Activated CD8-positive, alpha-beta T cell treated with anti-CD3 and anti-CD28 coated beads for 36 hours (primary cell): Measurements from ENCODE around the gene NEURL3. TPM values are rescaled to one million over a fixed set of nuclear protein-coding genes. Genes with fewer than 3 reads are reported as not detected.

Experiments
- ATAC-seq: fragments of 200-7000 bp; cut with Tn5 transposase; one replicate; pipeline ENCODE4 v1.10.0; 2021; ENCODE audit warnings: mild to moderate bottlenecking, moderate library complexity
- CTCF ChIA-PET: fragments of 350-600 bp; sonication (Branson Sonifier 250); formaldehyde crosslinking; loops from one replicate; lab custom pipeline; 2021; ENCODE audit warnings: antibody characterized with exemption; lab: Charles Lee
- POLR2A ChIA-PET: fragments of 350-600 bp; sonication (Branson Sonifier 250); formaldehyde crosslinking; loops from one replicate; lab custom pipeline; 2021; ENCODE audit warnings: antibody characterized with exemption; lab: Charles Lee
- DNase-seq: peaks from one replicate; pipeline ENCODE4 v3.0.0-alpha.2; 2020
- H3K27ac Mint-ChIP-seq: one replicate; pipeline ENCODE4 v1.8.0; 2021; ENCODE audit warnings: mild to moderate bottlenecking, mixed read lengths
- H3K27me3 Mint-ChIP-seq: one replicate; pipeline ENCODE4 v1.8.0; 2021; ENCODE audit warnings: mixed read lengths
- H3K36me3 Mint-ChIP-seq: one replicate; pipeline ENCODE4 v1.8.0; 2021; ENCODE audit warnings: low read depth, mixed read lengths
- H3K4me1 Mint-ChIP-seq: one replicate; pipeline ENCODE4 v1.8.0; 2021; ENCODE audit warnings: low read depth, mixed read lengths
- H3K4me3 Mint-ChIP-seq: one replicate; pipeline ENCODE4 v1.8.0; 2021; ENCODE audit warnings: mild to moderate bottlenecking, moderate library complexity, mixed read lengths
- H3K9me3 Mint-ChIP-seq: one replicate; pipeline ENCODE4 v1.8.0; 2021; ENCODE audit warnings: mixed read lengths
- CTCF ChIP-seq: fragments of 200-600 bp; IDR thresholded peaks from one replicate; pipeline ENCODE4 v1.8.0; 2022; ENCODE audit warnings: antibody characterized with exemption, mild to moderate bottlenecking
- intact Hi-C: fragments of 100-400 bp; cut with micrococcal nuclease; formaldehyde crosslinking; loops from one replicate; pipeline ENCODE4 v1.10.0; 2022
- total RNA-seq, 2 experiments: library from RNA; stranded (reverse); gene quantifications; one replicate each; pipeline ENCODE4 v1.2.3, GENCODE V29; 2021

NEURL3 gene
- total RNA-seq, 2 experiments from 2014 or later = 0.25 TPM; not detected in 1

- no peaks in the 10 kb centered on the region for H3K36me3 Mint-ChIP-seq
- H3K9me3 Mint-ChIP-seq = no peaks in the 10 kb centered on the region
- H3K4me1 Mint-ChIP-seq = peaks cover 9% of the 10 kb centered on the region
- intact Hi-C loops = loop anchor here (5.0 kb wide), 2 partner anchors 38 to 103 kb away; no protein-coding TSS in a partner anchor
- DNase-seq (no peak), ATAC-seq (no peak)
- POLR2A ChIA-PET = interaction anchor here (0.7 to 1.3 kb wide), 5 partner anchors 22 to 487 kb away, joined by 3 read pairs; no protein-coding TSS in a partner anchor
- CTCF ChIA-PET = interaction anchor here (0.7 to 11.2 kb wide), 25 partner anchors 14 to 393 kb away, joined by 3 to 133 read pairs (median 6); partner anchors contain the start of gene ITPRIPL1
- no peak overlapping the region for H3K4me3 Mint-ChIP-seq
- no peak overlapping the region for H3K27ac Mint-ChIP-seq
- TF ChIP-seq CTCF = no peak
- H3K27me3 Mint-ChIP-seq = peaks cover 16% of the 10 kb centered on the region
Measured at GRCh38 chr2:96509847-96510230, 4.7 kb upstream of the NEURL3 start.

GRCh38 chr2:96509114-96509846 is 4.1 kb upstream of the NEURL3 start:
- Mint-ChIP-seq H3K36me3 (no peaks in the 10 kb centered on the region), H3K27ac (no peak overlapping the region), H3K4me3 (no peak overlapping the region), H3K4me1 (peaks cover 9% of the 10 kb centered on the region), H3K27me3 (peaks cover 16% of the 10 kb centered on the region), H3K9me3 (no peaks in the 10 kb centered on the region)
- ATAC-seq = peak; percentile 57
- ChIA-PET CTCF (interaction anchor here (0.6 to 11.2 kb wide), 38 partner anchors 12 to 392 kb away, joined by 3 to 133 read pairs (median 4); partner anchors contain the start of gene ITPRIPL1), POLR2A (interaction anchor here (0.6 to 1.3 kb wide), 8 partner anchors 10 to 487 kb away, joined by 3 read pairs; no protein-coding TSS in a partner anchor)
- intact Hi-C loops = loop anchor here (5.0 kb wide), 2 partner anchors 37 to 102 kb away; no protein-coding TSS in a partner anchor
- peak; percentile 94 for TF ChIP-seq CTCF
- peak; percentile 80 for DNase-seq

GRCh38 chr2:96508521-96509113 is 3.5 kb upstream of the NEURL3 start:
- Mint-ChIP-seq H3K4me1 (peaks cover 9% of the 10 kb centered on the region), H3K36me3 (no peaks in the 10 kb centered on the region), H3K9me3 (no peaks in the 10 kb centered on the region), H3K27ac (no peak overlapping the region), H3K27me3 (peaks cover 16% of the 10 kb centered on the region), H3K4me3 (no peak overlapping the region)
- DNase-seq (no peak), ATAC-seq (no peak)
- ChIA-PET POLR2A (interaction anchor here (0.6 to 1.7 kb wide), 5 partner anchors 10 to 361 kb away, joined by 3 to 5 read pairs (median 3); no protein-coding TSS in a partner anchor), CTCF (interaction anchor here (0.6 to 11.2 kb wide), 33 partner anchors 11 to 392 kb away, joined by 3 to 133 read pairs (median 4); no protein-coding TSS in a partner anchor)
- TF ChIP-seq CTCF = no peak
- intact Hi-C loops = loop anchor here (5.0 kb wide), 2 partner anchors 36 to 101 kb away; no protein-coding TSS in a partner anchor

GRCh38 chr2:96507957-96508520 is 2.9 kb upstream of the NEURL3 start:
- CTCF ChIA-PET = interaction anchor here (0.6 to 11.2 kb wide), 19 partner anchors 11 to 333 kb away, joined by 3 to 133 read pairs (median 6); no protein-coding TSS in a partner anchor
- Mint-ChIP-seq H3K36me3 (no peaks in the 10 kb centered on the region), H3K9me3 (no peaks in the 10 kb centered on the region), H3K27ac (no peak overlapping the region), H3K27me3 (peaks cover 16% of the 10 kb centered on the region), H3K4me3 (peak overlapping the region; percentile 65), H3K4me1 (peaks cover 9% of the 10 kb centered on the region)
- TF ChIP-seq CTCF = peak; percentile 100
- DNase-seq (peak; percentile 94), ATAC-seq (peak; percentile 98)
- POLR2A ChIA-PET = interaction anchor here (1.0 to 1.7 kb wide), 4 partner anchors 11 to 300 kb away, joined by 3 to 5 read pairs (median 3); partner anchors contain the start of gene STARD7
- intact Hi-C loops = loop anchor here (5.0 kb wide), 2 partner anchors 36 to 101 kb away; no protein-coding TSS in a partner anchor
